Hematopoietic multipotent progenitor cell treated with erythropoietin and hydrocortisone succinate and interleukin-3 and kit ligand, for 17 days (in vitro differentiated cells): ENCODE measurements around the gene UGCG.
"Not testable (repeated sequence)": the region's sequence is repeated elsewhere in the genome, so short reads cannot be mapped to it uniquely, and the experiment has no call there.

Experiments
- DNase-seq: peaks from one replicate; pipeline ENCODE4 v3.0.0-alpha.2; 2015; ENCODE audit warnings: low spot score

The UGCG gene

DNA sequence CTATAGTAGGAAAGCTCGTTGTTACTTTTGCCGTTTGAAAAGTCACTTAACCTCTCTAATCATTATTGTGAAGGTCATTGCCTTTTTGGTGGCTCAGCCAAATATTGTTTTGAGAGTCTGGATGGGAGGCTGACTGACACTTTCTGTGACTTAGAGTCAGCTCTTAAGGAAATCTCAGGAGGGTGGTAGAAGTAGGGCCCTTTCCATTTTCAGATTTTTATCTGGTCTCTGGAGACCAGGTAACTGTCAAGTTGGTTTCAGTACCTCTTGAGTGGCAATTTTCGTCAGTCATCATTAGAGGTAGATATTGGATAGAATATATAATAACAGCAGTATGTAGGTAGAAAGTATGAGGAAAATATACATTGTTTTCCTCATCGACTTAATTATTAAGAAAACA is 23.3 kb downstream of the UGCG start:
- DNase-seq, result no peak

DNA sequence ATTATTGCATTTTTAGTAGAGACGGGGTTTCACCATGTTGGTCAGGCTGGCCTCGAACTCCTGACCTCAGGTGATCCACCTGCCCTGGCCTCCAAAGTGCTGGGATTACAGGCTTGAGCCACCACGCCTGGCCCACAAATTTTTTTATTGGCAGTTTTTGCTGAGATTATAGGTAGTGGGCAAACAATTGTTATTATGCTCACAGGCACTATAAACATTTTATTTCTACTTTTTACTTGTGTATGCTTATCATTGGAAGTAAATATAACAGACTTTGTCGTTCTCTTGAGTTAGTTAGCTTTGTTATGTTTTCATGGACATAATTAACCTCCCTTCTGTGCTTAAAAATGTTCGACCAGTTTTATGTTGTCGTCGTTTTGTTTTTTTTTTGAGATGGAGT is 23.9 kb downstream of the UGCG start:
- DNase-seq, result no peak

DNA sequence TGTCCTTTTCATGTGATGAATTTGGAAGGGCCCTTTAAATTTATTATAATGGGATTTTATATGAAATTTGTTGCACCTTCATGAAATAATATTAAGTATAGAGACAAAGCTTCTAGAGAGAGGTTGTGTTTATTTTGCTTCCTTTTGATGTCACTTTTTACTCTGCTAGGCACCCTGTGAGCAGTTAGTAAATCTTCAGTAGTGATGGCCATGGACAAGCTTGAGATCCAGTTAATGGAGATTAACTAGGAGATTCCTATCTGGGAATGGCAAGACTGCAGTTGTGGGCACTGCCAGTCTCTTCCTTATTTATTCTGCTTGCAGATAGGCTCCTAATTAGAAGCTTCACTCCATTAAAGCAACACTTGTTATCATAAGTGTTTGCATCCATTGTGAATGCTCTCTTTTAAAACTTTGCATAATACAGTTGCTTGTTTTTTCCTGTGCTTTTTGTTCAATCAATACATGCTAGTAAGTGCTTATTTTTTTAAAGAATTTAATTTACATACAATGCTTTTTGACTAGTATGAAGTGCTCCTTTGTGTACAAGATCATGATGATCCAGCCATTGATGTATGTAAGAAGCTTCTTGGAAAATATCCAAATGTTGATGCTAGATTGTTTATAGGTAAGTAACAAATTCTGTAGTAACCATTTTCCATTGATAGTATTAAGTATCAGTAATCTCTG is 25.9 kb downstream of the UGCG start:
- DNase-seq, result no peak

DNA sequence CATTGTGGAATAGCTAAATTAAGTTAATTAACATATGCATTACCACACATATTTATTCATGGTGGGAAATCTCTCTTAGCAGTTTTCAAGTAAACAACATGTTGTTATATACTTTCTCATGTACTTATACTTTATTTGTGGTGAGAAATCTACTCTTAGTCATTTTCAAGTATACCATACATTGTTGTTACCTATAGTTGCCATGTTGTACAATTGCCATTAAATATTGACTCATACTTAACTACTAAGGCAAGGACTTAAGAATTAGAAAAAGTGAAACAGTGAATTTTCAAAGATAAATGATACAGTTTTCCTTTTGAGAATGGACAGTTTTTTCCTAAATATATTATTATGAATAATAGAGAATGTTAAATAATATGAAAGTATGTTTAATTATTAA is 27.7 kb downstream of the UGCG start:
- DNase-seq, result no peak

DNA sequence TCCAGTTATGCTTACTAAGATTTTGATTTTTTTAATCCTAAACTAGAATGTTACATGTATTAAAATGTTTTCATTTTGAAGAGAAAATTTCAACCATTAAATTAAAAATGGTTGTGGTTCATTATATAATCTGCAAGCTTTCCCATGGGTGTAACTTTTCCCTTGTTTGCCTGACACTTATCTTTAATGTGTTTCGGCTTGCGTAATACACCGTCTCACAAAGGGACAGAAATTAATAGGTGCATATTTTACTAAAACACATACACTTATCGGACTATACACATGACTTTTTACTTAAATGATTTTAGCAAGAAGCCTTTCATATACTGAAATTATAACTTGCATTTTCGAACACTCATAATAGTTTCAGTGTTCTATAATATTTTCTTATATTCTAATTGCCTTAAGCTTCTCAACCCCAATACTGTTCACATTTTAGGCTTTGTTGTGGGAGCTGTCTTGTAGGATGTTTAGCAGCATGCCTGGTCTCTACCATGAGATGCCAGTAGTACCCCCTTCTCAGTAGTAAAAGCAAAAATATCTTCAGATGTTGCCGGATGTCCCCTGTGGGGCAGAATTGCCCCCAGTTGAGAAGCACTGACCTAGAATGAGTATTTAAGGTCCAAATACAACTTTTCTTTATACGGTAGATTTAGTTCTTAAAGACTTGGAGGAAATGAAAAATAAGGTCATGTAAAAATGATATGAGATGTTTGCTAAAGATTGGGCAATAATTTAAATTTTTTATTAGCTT is 28.6 kb downstream of the UGCG start:
- no peak for DNase-seq

DNA sequence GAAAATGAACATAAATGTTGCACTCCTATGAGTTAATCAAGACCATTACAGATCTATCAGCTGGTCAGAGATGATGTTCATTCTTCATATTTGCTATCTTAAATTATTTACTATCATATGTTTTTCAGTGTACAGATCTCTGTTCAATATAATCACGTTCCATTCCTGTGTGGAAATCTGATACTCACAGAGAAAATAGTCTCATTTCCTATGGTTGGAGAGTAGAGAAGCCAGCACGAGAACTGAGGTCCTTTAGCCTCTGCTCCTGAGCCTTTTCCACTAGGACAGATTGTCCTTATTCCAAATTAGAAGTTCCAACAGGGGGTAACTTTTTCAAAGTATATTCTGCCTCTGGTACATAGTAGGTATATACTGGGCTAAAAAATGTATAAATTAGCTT is 29.2 kb downstream of the UGCG start:
- DNase-seq, result no peak

DNA sequence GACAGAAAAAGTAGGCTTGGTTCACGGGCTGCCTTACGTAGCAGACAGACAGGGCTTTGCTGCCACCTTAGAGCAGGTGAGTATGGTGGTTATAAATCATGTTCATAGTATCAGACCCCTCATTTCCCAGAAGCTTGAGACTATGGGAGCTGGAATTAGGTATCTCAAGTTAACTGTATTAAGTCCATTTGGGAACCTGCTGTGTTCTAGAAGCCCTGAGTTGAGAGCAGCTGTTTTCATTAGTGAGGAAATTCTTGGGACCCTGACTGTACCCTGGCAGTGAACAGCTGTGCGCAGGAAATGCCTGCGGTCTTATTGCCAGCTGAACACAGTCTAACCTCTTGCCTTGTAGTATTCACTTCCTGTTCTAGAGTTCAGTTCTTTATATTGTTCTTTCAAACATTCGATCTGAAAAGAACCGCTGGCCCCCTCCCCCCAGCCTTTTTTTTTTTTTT is 29.8 kb downstream of the UGCG start:
- DNase-seq, result no peak

DNA sequence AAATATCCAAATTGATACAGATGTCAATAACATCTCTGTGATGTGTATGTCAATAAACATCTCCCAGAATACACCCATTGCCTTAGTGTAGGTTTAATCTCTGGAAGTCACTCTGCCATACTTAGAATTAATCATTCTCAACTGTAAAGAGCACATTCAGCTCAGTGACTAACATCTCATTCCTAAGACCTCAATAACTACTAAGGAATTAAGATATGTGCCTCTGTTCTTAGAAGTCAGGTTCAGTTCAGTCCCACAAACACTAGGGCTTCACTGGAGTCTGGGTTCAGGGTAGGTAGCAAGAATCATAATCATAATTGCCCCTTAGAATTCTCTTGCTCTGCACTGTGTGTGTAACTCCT is 31.7 kb downstream of the UGCG start:
- DNase-seq, result no peak

DNA sequence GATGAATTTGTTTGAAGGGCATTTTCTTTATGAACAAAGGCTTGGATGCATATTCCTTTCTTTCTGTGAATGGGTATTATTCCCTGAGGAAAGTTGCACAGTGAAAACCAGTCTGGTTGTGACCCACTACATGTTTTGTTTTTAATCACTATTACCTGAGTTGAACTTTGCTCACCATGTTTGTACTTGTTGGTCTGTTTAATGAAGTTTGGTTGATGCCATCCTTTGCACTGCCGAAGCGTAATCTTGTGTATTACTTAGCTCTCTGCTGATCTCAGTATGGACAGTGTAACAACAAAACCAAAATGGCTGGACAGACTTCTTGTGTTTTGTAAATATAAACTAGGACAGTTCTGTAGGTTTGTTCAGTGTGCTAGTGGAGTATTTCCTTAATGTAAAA is 38.1 kb downstream of the UGCG start:
- DNase-seq, result no peak

DNA sequence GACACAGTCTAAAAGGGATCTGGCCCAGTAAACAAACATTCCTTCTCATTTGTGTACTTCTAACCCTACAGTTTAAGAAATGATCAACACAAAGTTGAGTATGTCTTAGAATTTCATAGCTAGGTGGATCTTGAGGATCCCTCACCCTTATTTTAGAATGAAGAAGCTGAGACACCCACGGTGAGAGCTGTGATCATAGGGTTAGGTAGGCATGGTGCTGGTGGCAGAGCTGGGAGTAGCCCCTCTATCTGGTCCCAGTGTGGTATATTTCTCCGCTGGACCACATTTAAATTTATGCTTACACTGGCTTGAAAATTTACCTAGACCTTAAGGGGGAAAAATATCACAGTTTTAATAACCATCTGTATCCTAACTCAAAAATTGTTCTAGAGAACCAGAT is 39.8 kb downstream of the UGCG start:
- no peak for DNase-seq

DNA sequence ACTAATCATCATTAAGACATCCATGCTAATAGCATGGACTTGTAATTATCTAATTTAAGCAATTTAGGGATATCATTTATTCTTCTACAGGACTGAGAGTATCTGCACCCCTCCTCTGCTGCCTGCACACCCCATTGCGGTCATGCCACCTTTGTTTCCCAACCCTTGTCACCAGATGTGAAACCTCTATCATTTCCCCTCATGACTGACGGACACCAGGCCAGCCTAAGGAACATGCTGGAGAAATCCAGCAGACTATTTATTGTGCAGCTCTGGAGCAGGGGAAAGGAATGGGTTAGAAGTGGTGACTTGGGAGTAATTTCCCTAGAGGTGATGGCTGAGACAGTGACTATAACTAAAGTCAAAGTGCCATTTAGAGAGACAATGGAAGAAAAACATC is 40.7 kb downstream of the UGCG start:
- DNase-seq, result no peak

DNA sequence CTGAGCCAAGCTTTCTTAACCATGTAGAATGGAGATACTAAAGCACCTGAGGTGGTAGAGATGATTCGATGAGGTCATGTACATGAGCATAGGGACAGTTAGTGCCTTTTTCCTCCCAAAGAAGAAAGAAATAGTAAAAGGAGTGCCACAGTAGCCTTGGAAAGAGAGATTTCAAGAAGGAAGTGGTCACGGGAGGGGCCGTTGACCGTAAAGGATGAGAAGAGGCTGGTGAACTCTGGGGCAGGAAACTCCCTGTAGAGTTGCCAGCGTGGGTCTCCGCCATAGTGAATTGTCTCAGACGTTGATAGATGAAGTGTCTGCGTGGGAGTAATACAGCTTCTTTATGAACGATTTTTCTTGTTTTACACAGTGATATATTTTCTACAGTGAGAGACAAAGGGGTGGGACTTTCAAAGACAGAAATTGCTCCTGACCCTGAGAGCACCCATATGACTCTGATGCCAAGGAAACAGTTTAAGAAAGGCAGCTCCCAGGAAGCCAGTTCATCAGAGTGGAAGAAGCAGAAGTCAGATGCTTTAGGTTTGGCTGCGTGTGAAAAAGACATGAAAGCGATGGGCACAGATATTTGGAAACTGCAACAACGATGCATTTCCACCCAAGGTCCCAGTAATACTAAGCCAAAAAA is 41.3 kb downstream of the UGCG start:
- DNase-seq, result no peak

DNA sequence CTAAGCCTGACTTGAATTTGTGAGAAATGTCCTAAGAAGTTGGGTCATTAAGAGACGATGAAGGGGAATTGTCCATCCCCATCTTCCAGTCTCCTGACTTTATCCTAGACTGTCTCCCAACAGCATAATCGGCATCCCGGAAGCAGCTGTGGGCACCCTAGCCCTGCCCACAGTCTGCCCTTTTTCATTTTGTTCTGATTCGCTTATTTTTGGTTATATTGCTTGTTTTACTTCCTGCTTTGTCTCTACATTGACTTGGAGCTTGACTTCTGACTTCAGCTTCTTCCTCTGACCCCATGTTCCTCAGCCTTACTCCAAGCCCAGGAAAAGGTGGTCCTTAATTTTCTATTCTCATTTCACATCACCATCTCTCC is 41.8 kb downstream of the UGCG start:
- DNase-seq, result no peak

DNA sequence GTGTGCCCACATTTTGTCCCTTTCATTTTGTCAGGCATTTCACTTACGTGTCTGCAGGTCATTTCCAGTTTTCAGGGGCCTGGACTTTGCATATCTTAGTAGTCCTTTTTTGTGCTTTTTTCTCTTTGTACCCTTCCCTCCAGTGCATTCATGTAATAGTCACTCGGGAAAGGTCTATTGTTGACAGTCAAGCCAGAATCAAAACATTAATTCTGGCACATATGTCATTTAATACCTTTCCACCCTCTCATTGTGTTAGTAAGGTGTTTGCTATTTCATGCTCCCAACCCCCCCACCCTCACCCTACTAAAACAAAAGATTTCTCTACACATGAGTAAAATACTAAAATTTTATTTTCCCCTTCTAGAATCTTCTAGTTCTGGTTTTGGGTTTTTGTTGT is 42.7 kb downstream of the UGCG start:
- no peak for DNase-seq

DNA sequence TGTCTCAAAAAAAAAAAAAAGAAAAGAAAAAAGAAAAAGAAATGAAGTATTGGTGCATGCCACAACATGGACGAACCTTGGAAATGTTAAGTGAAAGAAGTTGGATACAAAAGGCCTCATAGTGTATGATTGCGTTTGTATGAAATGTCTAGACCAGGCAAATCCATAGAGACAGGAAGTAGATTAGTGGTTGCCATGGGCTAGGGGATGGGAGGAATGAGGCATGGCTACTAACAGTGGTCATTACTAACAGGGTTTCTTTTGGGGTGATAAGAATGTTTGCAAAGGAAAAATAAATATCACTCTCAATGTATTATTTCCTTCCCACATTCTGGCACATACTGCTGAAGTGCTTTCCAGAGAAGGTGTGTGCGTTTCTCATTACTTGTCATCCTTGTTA is 44.1 kb downstream of the UGCG start:
- DNase-seq, result no peak

DNA sequence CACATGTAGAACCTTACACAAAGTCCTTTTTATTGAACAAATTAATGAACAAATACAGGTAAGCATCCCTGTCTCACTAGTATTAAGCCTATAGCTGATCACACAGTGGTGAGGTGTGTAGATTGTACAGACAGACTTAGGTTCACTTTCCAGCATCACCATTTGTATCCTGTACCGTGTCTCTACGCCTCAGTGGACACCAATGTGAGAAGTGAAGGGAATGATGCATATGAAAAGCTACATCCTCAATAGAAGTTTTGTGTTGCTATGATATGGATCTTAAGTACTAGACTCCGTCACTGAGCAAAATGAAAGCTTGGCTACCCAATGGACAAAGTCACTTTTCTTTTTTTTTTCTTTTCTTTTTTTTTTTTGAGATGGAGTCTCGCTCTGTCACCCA is 46.6 kb downstream of the UGCG start:
- DNase-seq, result no peak

DNA sequence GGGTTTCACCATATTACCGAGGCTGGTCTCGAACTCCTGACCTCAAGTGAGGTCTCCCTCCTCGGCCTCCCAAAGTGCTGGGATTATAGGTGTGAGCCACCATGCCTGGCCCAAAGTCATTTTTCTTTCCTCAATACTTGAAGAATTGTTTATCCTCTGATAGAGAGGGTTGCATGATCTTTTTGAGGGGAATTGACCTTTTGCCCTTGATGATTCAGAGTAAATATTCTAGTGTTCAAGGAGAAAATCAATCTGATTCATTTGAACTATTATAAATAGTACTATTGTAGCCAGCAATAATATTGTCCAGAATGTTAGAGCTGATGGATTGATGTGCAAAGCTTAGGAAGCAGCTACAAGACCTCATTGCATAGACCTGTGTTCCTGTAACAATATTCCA is 47.1 kb downstream of the UGCG start:
- no peak for DNase-seq

DNA sequence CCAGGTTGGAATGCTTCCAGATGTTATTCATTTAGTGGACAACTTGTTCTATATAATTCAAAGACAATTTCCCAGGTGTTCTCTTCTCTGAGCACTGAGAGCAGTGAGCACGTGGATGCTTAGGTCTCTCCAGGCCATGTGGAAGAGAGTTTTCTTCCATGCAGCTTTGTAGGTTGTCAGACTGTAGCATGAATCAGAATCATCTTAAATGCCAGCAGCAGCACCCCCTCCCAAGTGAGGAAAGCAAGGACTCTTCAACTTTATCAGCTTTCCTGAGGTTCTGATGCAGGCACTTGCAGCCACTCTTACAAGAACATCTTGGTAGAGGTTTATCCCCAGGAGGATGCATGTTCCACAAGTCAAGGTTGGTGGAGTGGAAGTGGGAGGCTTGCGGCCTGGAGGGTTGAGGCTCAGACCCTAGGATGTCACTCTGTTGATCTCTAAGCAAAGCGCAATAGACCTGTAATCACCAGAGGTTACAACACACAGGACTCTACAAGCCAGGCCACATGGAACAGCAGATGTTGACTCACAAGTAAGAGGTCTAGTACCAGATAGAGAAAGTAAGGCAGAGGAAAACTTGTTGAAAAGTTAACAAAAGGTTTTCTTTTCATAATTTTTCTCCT is 47.7 kb downstream of the UGCG start:
- no peak for DNase-seq

DNA sequence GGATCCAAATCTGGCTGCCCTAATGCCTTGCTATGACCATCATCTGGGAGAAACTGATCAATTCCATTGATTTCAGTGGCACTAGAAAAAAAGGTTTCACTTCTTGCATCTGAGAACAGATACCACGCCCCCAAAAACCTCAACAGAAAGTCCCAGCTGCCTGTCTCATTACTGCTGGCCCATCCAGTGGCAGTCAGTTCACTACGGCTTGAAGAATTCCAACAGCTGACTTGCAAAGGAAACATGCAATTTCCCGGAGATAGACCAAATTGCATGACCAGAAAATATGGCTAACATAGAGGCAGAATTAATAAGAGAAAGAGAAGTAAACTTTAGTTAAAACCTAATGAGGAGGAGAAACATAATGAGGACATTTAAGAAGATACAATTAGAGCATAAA is 48.6 kb downstream of the UGCG start:
- no peak for DNase-seq

DNA sequence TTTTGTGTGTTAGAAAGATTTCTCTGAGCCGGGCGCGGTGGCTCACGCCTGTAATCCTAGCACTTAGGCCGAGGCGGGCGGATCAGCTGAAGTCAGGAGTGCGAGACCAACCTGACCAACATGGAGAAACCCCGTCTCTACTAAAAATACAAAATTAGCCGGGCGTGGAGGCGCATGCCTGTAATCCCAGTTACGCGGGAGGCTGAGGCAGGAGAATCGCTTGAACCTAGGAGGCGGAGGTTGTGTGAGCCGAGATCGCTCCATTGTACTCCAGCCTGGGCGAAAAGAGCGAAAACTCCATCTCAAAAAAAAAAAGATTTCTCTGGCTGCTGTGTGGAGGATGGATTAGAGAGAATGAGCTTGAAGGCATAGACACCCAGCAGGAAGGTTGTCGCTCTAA is 51.5 kb downstream of the UGCG start:
- not testable (repeated sequence) for DNase-seq

DNA sequence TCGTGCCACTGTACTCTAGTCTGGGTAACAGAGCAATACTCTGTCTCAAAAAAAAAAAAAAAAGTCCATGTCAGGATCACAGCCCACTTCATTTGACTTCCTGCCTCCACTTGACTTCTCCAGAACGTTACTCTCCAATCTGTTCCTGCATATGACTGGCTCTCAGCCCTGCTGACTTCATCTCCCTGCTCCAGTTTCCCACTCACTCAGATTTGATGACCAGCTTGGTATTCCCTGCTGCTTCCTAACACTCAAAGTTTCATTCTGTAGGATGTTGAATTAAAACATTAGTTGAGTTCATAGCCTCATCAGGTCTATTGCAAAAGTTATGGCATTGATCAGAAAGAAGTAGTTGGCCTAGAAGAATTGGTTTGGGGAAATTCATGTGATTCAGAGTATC is 52.3 kb downstream of the UGCG start:
- DNase-seq, result no peak

DNA sequence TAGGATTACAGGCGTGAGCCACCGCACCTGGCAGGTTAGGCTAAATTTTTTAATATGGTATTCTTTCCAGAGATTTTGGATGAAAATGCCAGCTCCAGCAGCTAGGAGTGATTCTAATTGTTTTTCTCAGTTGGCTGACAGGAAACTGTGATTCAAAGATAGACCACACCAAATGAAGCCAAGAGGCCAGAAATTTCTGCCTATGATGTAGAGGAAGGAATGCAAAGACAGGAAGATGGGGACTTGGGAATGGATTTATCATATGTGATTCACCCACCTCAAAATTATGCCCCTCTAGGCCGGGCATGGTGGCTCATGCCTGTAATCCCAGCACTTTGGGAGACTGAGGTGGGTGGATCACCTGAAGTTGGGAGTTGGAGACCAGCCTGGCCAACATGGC is 53.3 kb downstream of the UGCG start:
- DNase-seq, result no peak

DNA sequence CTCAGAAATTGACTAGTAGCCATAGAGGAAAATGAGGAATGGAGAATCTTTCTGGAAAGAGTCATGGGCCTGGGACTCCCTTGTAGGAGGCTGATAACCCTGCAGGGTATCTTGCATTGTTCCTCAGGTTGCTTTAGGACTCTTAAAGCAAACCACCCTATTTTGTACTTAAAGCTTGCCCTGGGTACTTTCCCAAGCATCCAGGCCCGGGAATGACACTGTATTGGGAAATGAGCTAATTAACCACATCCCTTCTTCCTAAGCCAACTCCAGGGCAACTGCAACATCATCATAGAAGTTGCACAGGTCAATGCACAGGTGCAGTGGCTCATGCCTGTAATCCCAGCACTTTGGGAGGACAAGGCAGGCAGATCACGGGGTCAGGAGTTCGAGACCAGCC is 55.9 kb downstream of the UGCG start:
- DNase-seq, result no peak
